SU-DHL-6 (cell line): ENCODE results near the gene SLC29A2.

ENCODE experiments used
- CTCF ChIP-seq: fragments of 200-600 bp; sonication (generic); IDR thresholded peaks from one replicate; pipeline ENCODE4 v1.5.1; 2017; ENCODE audit warnings: antibody characterized with exemption, mild to moderate bottlenecking, low read length, moderate library complexity; ENCODE audit not compliant: insufficient read depth, poor library complexity, severe bottlenecking
- EZH2phosphoT487 ChIP-seq: fragments of 200-600 bp; sonication (generic), shearing (Covaris generic); conservative IDR thresholded peaks from 2 replicates; pipeline ENCODE4 v1.6.1; 2018; ENCODE audit warnings: mild to moderate bottlenecking, antibody characterized with exemption, low read length, moderate library complexity, mixed read lengths

- TF ChIP-seq CTCF (no peak), EZH2phosphoT487 (no peak)
These were observed 57.4 kb downstream of the SLC29A2 start for GRCh38 chr11:66314186-66314501.
